Measurements from ENCODE around the gene ACOXL.

DNA sequence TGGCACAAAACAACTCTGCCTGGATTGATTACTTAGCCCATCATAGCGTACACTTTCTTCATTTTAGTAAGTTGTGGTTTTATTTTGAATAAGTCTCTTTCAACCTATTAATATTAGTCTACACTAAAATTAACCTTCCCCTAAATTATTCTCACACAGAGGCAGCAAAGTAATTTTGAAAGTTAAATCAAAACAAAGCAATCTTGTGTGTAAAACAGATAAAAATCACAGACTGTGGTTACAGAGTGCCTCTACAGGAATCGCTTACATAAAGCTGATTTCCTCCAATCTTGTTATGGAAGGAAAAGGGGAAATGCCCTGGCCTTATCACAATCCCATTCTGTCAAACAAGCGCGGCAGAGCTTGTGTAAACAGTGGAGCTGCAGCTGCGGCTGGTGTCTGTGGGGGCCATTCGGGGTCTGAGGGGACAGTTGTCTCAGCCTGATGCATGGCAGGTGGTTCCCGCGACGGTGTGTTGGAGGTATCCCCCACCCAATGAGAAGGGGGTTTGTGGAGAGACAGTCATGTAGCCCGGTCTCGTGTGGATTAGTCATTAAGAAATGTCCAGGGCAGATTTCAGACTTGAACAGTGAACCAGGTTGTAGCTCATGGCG lies 430.5 kb downstream of the ACOXL start:
- no peak for TF ChIP-seq POLR2AphosphoS5 (IDR thresholded peaks at IDR 0.05)
- TF ChIP-seq, protein P1, sequence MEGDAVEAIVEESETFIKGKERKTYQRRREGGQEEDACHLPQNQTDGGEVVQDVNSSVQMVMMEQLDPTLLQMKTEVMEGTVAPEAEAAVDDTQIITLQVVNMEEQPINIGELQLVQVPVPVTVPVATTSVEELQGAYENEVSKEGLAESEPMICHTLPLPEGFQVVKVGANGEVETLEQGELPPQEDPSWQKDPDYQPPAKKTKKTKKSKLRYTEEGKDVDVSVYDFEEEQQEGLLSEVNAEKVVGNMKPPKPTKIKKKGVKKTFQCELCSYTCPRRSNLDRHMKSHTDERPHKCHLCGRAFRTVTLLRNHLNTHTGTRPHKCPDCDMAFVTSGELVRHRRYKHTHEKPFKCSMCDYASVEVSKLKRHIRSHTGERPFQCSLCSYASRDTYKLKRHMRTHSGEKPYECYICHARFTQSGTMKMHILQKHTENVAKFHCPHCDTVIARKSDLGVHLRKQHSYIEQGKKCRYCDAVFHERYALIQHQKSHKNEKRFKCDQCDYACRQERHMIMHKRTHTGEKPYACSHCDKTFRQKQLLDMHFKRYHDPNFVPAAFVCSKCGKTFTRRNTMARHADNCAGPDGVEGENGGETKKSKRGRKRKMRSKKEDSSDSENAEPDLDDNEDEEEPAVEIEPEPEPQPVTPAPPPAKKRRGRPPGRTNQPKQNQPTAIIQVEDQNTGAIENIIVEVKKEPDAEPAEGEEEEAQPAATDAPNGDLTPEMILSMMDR (IDR thresholded peaks at IDR 0.05) = no peak
- TF ChIP-seq POLR2A (IDR thresholded peaks at IDR 0.05) = no peak

Measured in transverse colon (tissue), 4 donors.